ENCODE results near the gene SLC27A2.

The SLC27A2 gene

DNA sequence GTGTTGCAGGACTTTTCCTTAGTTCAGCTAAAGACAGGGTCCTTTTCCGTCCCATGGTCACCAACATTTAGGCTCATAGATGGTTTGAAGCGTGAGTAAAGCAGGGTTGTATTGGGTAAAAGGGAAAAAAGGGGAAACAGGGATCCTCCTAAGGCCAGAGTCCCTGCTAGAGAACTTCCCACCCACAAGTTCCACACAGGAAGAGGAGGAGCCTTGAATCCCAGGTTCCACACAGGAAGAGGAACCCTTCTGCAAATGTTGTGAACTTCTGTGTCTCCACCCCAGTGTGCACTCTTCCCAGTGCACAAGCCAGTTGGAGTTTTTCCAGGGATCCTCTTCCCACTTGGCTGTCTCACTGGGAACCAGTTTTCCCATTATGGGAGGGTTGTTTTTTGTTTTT, 35.4 kb upstream of the SLC27A2 start:
- no peaks in the 10 kb centered on the region for H3F3A ChIP-seq (ENCODE audit: insufficient read depth)
- no peaks in the 10 kb centered on the region for H3K27me3 ChIP-seq (ENCODE audit: low read length)
- no peaks in the 10 kb centered on the region for H3K9me3 ChIP-seq (ENCODE audit: insufficient read depth, low read length)
- H3K9me2 ChIP-seq (replicated peaks; ENCODE audit: insufficient read depth, low read length) = no peaks in the 10 kb centered on the region
- TF ChIP-seq EZH2phosphoT487 (conservative IDR thresholded peaks at IDR 0.05; ENCODE audit: low read length) = no peak
- TF ChIP-seq, protein P1, sequence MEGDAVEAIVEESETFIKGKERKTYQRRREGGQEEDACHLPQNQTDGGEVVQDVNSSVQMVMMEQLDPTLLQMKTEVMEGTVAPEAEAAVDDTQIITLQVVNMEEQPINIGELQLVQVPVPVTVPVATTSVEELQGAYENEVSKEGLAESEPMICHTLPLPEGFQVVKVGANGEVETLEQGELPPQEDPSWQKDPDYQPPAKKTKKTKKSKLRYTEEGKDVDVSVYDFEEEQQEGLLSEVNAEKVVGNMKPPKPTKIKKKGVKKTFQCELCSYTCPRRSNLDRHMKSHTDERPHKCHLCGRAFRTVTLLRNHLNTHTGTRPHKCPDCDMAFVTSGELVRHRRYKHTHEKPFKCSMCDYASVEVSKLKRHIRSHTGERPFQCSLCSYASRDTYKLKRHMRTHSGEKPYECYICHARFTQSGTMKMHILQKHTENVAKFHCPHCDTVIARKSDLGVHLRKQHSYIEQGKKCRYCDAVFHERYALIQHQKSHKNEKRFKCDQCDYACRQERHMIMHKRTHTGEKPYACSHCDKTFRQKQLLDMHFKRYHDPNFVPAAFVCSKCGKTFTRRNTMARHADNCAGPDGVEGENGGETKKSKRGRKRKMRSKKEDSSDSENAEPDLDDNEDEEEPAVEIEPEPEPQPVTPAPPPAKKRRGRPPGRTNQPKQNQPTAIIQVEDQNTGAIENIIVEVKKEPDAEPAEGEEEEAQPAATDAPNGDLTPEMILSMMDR (IDR thresholded peaks at IDR 0.05; ENCODE audit: insufficient read depth, low read length, poor library complexity, severe bottlenecking) = no peak
- H3K27ac ChIP-seq (ENCODE audit: low read depth, low read length) = no peak overlapping the region
- no peaks in the 10 kb centered on the region for H3K79me2 ChIP-seq (ENCODE audit: insufficient read depth, low read length)
- H2AFZ ChIP-seq (ENCODE audit: low read depth, low read length, severe bottlenecking) = no peak overlapping the region
- H3K4me2 ChIP-seq (ENCODE audit: low read depth, low read length, poor library complexity, severe bottlenecking) = no peak overlapping the region
- H3K9ac ChIP-seq (ENCODE audit: low read length) = no peak overlapping the region
- no peaks in the 10 kb centered on the region for H3K36me3 ChIP-seq (ENCODE audit: low read length)
- no peaks in the 10 kb centered on the region for H4K20me1 ChIP-seq (ENCODE audit: low read depth, low read length)
- no peak overlapping the region for H3K4me3 ChIP-seq (ENCODE audit: insufficient read depth, low read length, poor library complexity, severe bottlenecking)

GRCh38 chr15:50148362-50148963, 33.5 kb upstream of the SLC27A2 start:
- H3F3A ChIP-seq (ENCODE audit: insufficient read depth) = no peaks in the 10 kb centered on the region
- H3K27ac ChIP-seq (ENCODE audit: low read depth, low read length) = no peak overlapping the region
- no peaks in the 10 kb centered on the region for H3K9me2 ChIP-seq (replicated peaks; ENCODE audit: insufficient read depth, low read length)
- H3K4me2 ChIP-seq (ENCODE audit: low read depth, low read length, poor library complexity, severe bottlenecking) = no peak overlapping the region
- TF ChIP-seq, protein P1 (IDR thresholded peaks at IDR 0.05; ENCODE audit: insufficient read depth, low read length, poor library complexity, severe bottlenecking) = no peak
- no peak for TF ChIP-seq EZH2phosphoT487 (conservative IDR thresholded peaks at IDR 0.05; ENCODE audit: low read length)
- H3K9me3 ChIP-seq (ENCODE audit: insufficient read depth, low read length) = no peaks in the 10 kb centered on the region
- no peak overlapping the region for H2AFZ ChIP-seq (ENCODE audit: low read depth, low read length, severe bottlenecking)
- no peak overlapping the region for H3K4me3 ChIP-seq (ENCODE audit: insufficient read depth, low read length, poor library complexity, severe bottlenecking)
- no peaks in the 10 kb centered on the region for H4K20me1 ChIP-seq (ENCODE audit: low read depth, low read length)
- H3K79me2 ChIP-seq (ENCODE audit: insufficient read depth, low read length) = no peaks in the 10 kb centered on the region
- H3K9ac ChIP-seq (ENCODE audit: low read length) = no peak overlapping the region
- H3K36me3 ChIP-seq (ENCODE audit: low read length) = no peaks in the 10 kb centered on the region
- H3K27me3 ChIP-seq (ENCODE audit: low read length) = no peaks in the 10 kb centered on the region

DNA sequence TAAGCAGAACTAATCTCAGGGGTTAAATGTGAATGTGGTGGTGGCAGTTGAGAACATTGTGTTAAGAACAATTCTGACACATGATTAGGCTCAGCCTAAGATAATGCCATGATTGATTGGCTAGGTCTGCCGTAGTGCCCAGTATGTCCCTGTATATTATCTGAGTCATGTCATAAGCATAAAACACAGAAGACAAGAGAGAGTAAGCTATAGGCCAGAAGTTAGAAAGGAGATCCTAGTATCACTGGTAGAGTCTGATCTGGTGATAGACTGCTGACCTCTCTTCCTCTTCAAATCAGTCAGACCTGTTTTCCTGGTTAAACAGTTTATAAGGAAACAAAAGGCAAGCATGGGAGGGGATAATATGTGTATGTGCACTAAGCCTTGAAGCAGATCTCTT, 32.9 kb upstream of the SLC27A2 start:
- Histone ChIP-seq H3K9me2 (replicated peaks; ENCODE audit: insufficient read depth, low read length) (no peaks in the 10 kb centered on the region), H3K36me3 (ENCODE audit: low read length) (no peaks in the 10 kb centered on the region), H3K9me3 (ENCODE audit: insufficient read depth, low read length) (no peaks in the 10 kb centered on the region), H2AFZ (ENCODE audit: low read depth, low read length, severe bottlenecking) (no peak overlapping the region), H3K27me3 (ENCODE audit: low read length) (no peaks in the 10 kb centered on the region), H4K20me1 (ENCODE audit: low read depth, low read length) (no peaks in the 10 kb centered on the region), H3K4me2 (ENCODE audit: low read depth, low read length, poor library complexity, severe bottlenecking) (no peak overlapping the region), H3K9ac (ENCODE audit: low read length) (no peak overlapping the region), H3K27ac (ENCODE audit: low read depth, low read length) (no peak overlapping the region), H3K79me2 (ENCODE audit: insufficient read depth, low read length) (no peaks in the 10 kb centered on the region), H3K4me3 (ENCODE audit: insufficient read depth, low read length, poor library complexity, severe bottlenecking) (no peak overlapping the region), H3F3A (ENCODE audit: insufficient read depth) (no peaks in the 10 kb centered on the region)
- TF ChIP-seq EZH2phosphoT487 (conservative IDR thresholded peaks at IDR 0.05; ENCODE audit: low read length) = no peak
- TF ChIP-seq, protein P1 (IDR thresholded peaks at IDR 0.05; ENCODE audit: insufficient read depth, low read length, poor library complexity, severe bottlenecking) = no peak

Measured in SU-DHL-6 (cell line).